GM10248 (cell line): ENCODE results near the gene TARS1.

Experiments
- CTCF ChIA-PET: fragments of 300-600 bp; sonication (Branson Sonifier 250); formaldehyde crosslinking; extraction: SDS; loops from one replicate; lab custom pipeline; 2021; ENCODE audit warnings: antibody characterized with exemption; lab: Yijun Ruan, JAX
- POLR2A ChIA-PET: fragments of 350-650 bp; sonication (Branson Sonifier 250); formaldehyde crosslinking; extraction: SDS; loops from one replicate; lab custom pipeline; 2020; ENCODE audit warnings: antibody characterized with exemption; lab: Yijun Ruan, JAX
- DNase-seq: peaks from one replicate; pipeline ENCODE4 v3.0.0; 2012; ENCODE audit errors: extremely low spot score
- CTCF ChIP-seq: IDR thresholded peaks from 2 replicates; pipeline ENCODE4 v1.5.1; 2012; ENCODE audit warnings: mild to moderate bottlenecking, low read depth; ENCODE audit errors: extremely low read depth, missing control alignments, control extremely low read depth

Gene TARS1

GRCh38 chr5:33476992-33477391 is 36.2 kb downstream of the TARS1 start:
- no peak for DNase-seq

GRCh38 chr5:33477816-33478215 is 37.1 kb downstream of the TARS1 start:
- ChIA-PET CTCF (interaction anchor here (1.0 to 2.2 kb wide), 7 partner anchors 8 to 492 kb away, joined by 3 to 8 read pairs (median 5); partner anchors contain the start of gene TARS1), POLR2A (no interaction called here)
- no peak for TF ChIP-seq CTCF
- DNase-seq: no peak

More at GRCh38 chr5:33476992-33477391, 36.2 kb downstream of the TARS1 start:
- TF ChIP-seq CTCF: no peak
- CTCF ChIA-PET: interaction anchor here (0.9 to 2.0 kb wide), 4 partner anchors 46 to 493 kb away, joined by 3 to 6 read pairs (median 4); no protein-coding TSS in a partner anchor
- POLR2A ChIA-PET: no interaction called here

GRCh38 chr5:33479311-33479710 is 38.5 kb downstream of the TARS1 start:
- no peak for TF ChIP-seq CTCF
- ChIA-PET CTCF (interaction anchor here (1.0 to 2.2 kb wide), 5 partner anchors 10 to 491 kb away, joined by 3 to 8 read pairs (median 6); no protein-coding TSS in a partner anchor), POLR2A (no interaction called here)
- DNase-seq: no peak

- CTCF ChIA-PET: no interaction called here
- POLR2A ChIA-PET: no interaction called here
- TF ChIP-seq CTCF: no peak
- DNase-seq: no peak
Measured at GRCh38 chr5:33480876-33481275, 40.1 kb downstream of the TARS1 start.

GRCh38 chr5:33482335-33482734 is 41.6 kb downstream of the TARS1 start:
- no peak for TF ChIP-seq CTCF
- POLR2A ChIA-PET: no interaction called here
- DNase-seq: no peak
- CTCF ChIA-PET: no interaction called here

GRCh38 chr5:33487236-33487635 is 46.5 kb downstream of the TARS1 start:
- DNase-seq: no peak
- ChIA-PET POLR2A (no interaction called here), CTCF (interaction anchor here (1.4 kb wide), 1 partner anchor 18 kb away, joined by 3 read pairs; no protein-coding TSS in a partner anchor)
- TF ChIP-seq CTCF: no peak
